Measurements from ENCODE around the gene LHPP.

DNA sequence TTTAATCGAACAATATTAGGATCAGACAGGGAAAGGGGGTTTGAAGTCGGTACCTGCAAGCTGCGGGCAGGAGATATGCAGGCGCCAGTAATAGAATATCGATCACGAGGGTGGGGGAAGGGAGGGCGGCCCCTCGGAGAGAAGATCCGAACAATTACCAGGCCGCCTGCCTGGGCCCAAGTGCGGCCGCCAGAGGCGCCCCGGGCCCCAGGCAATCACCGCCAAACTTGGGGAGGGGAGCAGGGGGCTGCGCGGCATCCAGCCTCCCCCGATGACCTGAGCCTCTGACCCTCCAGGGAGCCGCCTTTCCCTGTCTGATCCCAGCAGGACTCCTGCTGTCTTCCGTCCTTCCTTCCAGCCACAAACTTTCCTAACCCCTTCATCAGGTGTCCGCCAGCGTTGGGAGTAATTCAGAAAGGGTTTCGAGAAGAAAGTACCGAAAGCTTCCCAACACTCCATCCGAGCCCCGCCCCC, 12.9 kb upstream of the LHPP start:
- TF ChIP-seq CTCF (conservative IDR thresholded peaks at IDR 0.05): no peak
- TF ChIP-seq ZFX (IDR thresholded peaks at IDR 0.05): no peak
